ENCODE data around the gene CCDC7. TPM values are rescaled to one million over a fixed set of nuclear protein-coding genes. Genes with fewer than 3 reads are reported as not detected.

The CCDC7 gene
- total RNA-seq, 2 experiments from 2014 or later, result 9.8 to 12.3 TPM

GRCh38 chr10:32411797-32412498 is 34.0 kb upstream of the CCDC7 start:
- Histone ChIP-seq H3K4me1 (ENCODE audit: insufficient read depth, low read length, poor library complexity, severe bottlenecking) (no peaks in the 10 kb centered on the region), H3K4me2 (ENCODE audit: low read length) (no peak overlapping the region), H3K36me3 (ENCODE audit: insufficient read depth, low read length) (no peaks in the 10 kb centered on the region), H3K27ac (ENCODE audit: low read depth, low read length, poor library complexity, severe bottlenecking) (no peak overlapping the region), H3K4me3 (ENCODE audit: low read depth, low read length, poor library complexity, severe bottlenecking) (no peak overlapping the region), H2AFZ (ENCODE audit: low read length) (no peak overlapping the region), H4K20me1 (ENCODE audit: insufficient read depth, low read length) (no peaks in the 10 kb centered on the region), H3K9me2 (ENCODE audit: insufficient read depth, low read length) (no peaks in the 10 kb centered on the region), H3K79me2 (ENCODE audit: insufficient read depth, low read depth, low read length) (no peaks in the 10 kb centered on the region), H3K9me3 (ENCODE audit: low read length) (no peaks in the 10 kb centered on the region)
- CTCF ChIA-PET (ENCODE audit: unreplicated experiment), result no interaction called here
- POLR2A ChIA-PET, result interaction anchor here (1.2 kb wide), 1 partner anchor 18 kb away, joined by 3 read pairs; no protein-coding TSS in a partner anchor
- intact Hi-C loops (cut with micrococcal nuclease; ENCODE audit: unreplicated experiment), result no loop called here
- TF ChIP-seq, protein P1, sequence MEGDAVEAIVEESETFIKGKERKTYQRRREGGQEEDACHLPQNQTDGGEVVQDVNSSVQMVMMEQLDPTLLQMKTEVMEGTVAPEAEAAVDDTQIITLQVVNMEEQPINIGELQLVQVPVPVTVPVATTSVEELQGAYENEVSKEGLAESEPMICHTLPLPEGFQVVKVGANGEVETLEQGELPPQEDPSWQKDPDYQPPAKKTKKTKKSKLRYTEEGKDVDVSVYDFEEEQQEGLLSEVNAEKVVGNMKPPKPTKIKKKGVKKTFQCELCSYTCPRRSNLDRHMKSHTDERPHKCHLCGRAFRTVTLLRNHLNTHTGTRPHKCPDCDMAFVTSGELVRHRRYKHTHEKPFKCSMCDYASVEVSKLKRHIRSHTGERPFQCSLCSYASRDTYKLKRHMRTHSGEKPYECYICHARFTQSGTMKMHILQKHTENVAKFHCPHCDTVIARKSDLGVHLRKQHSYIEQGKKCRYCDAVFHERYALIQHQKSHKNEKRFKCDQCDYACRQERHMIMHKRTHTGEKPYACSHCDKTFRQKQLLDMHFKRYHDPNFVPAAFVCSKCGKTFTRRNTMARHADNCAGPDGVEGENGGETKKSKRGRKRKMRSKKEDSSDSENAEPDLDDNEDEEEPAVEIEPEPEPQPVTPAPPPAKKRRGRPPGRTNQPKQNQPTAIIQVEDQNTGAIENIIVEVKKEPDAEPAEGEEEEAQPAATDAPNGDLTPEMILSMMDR (conservative IDR thresholded peaks at IDR 0.05; ENCODE audit: low read length), result no peak
- no peak for TF ChIP-seq EZH2phosphoT487 (IDR thresholded peaks at IDR 0.05; ENCODE audit: borderline replicate concordance, low read depth, low read length)
- no TSS peak for BruUV-seq (replicated peaks)
- no peak for DNase-seq (ENCODE audit: low spot score)

- Histone ChIP-seq H3K4me2 (ENCODE audit: low read length) (no peak overlapping the region), H3K27ac (ENCODE audit: low read depth, low read length, poor library complexity, severe bottlenecking) (no peak overlapping the region), H2AFZ (ENCODE audit: low read length) (no peak overlapping the region), H3K9me3 (ENCODE audit: low read length) (no peaks in the 10 kb centered on the region), H3K9me2 (ENCODE audit: insufficient read depth, low read length) (no peaks in the 10 kb centered on the region), H3K4me3 (ENCODE audit: low read depth, low read length, poor library complexity, severe bottlenecking) (no peak overlapping the region), H3K4me1 (ENCODE audit: insufficient read depth, low read length, poor library complexity, severe bottlenecking) (no peaks in the 10 kb centered on the region), H3K79me2 (ENCODE audit: insufficient read depth, low read depth, low read length) (no peaks in the 10 kb centered on the region), H3K36me3 (ENCODE audit: insufficient read depth, low read length) (no peaks in the 10 kb centered on the region), H4K20me1 (ENCODE audit: insufficient read depth, low read length) (no peaks in the 10 kb centered on the region)
- no peak for DNase-seq (ENCODE audit: low spot score)
- ChIA-PET CTCF (ENCODE audit: unreplicated experiment) (no interaction called here), POLR2A (no interaction called here)
- BruUV-seq (replicated peaks), result no TSS peak
- TF ChIP-seq, protein P1 (conservative IDR thresholded peaks at IDR 0.05; ENCODE audit: low read length), result no peak
- no peak for TF ChIP-seq EZH2phosphoT487 (IDR thresholded peaks at IDR 0.05; ENCODE audit: borderline replicate concordance, low read depth, low read length)
- intact Hi-C loops (cut with micrococcal nuclease; ENCODE audit: unreplicated experiment), result no loop called here
Observed at GRCh38 chr10:32412499-32412853, 33.5 kb upstream of the CCDC7 start.

GRCh38 chr10:32413513-32413912 is 32.4 kb upstream of the CCDC7 start:
- Histone ChIP-seq H3K4me3 (ENCODE audit: low read depth, low read length, poor library complexity, severe bottlenecking) (no peak overlapping the region), H3K36me3 (ENCODE audit: insufficient read depth, low read length) (no peaks in the 10 kb centered on the region), H3K4me2 (ENCODE audit: low read length) (no peak overlapping the region), H3K9me3 (ENCODE audit: low read length) (no peaks in the 10 kb centered on the region), H2AFZ (ENCODE audit: low read length) (no peak overlapping the region), H3K4me1 (ENCODE audit: insufficient read depth, low read length, poor library complexity, severe bottlenecking) (no peaks in the 10 kb centered on the region), H3K27ac (ENCODE audit: low read depth, low read length, poor library complexity, severe bottlenecking) (no peak overlapping the region), H3K79me2 (ENCODE audit: insufficient read depth, low read depth, low read length) (no peaks in the 10 kb centered on the region), H4K20me1 (ENCODE audit: insufficient read depth, low read length) (no peaks in the 10 kb centered on the region), H3K9me2 (ENCODE audit: insufficient read depth, low read length) (no peaks in the 10 kb centered on the region)
- no peak for DNase-seq (ENCODE audit: low spot score)
- TF ChIP-seq, protein P1 (conservative IDR thresholded peaks at IDR 0.05; ENCODE audit: low read length), result no peak
- no peak for TF ChIP-seq EZH2phosphoT487 (IDR thresholded peaks at IDR 0.05; ENCODE audit: borderline replicate concordance, low read depth, low read length)
- no TSS peak for BruUV-seq (replicated peaks)
- CTCF ChIA-PET (ENCODE audit: unreplicated experiment), result no interaction called here
- intact Hi-C loops (cut with micrococcal nuclease; ENCODE audit: unreplicated experiment), result no loop called here
- POLR2A ChIA-PET, result no interaction called here
